Suprapubic skin (tissue), 4 donors: Measurements from ENCODE around the gene DYRK1B.
A peak's percentile ranks its signal among the peaks of the same experiment; 100 is the strongest.

Experiments used
- EP300 ChIP-seq: sonication (generic); formaldehyde crosslinking; IDR thresholded peaks from one replicate; pipeline ENCODE4 v1.6.1; 2017; ENCODE audit warnings: antibody characterized with exemption
- POLR2A ChIP-seq, 2 donors: fragments of 450-650 bp; IDR thresholded peaks; one replicate each; pipeline ENCODE4 v1.6.1; 2017; ENCODE audit warnings: antibody characterized with exemption in 2 of 2, mild to moderate bottlenecking in 2 of 2, moderate library complexity in 2 of 2
- POLR2AphosphoS5 ChIP-seq, 3 donors: sonication (generic); formaldehyde crosslinking; IDR thresholded peaks; one replicate each; pipeline ENCODE4 v1.6.1; 2017; ENCODE audit warnings: antibody characterized with exemption in 3 of 3
- TF ChIP-seq, protein P1 (sequence below), 2 donors: fragments of 200-600 bp in 1 of 2; fragments of 450-650 bp in 1 of 2; sonication (generic) in 1 of 2; IDR thresholded peaks; one replicate each; pipeline ENCODE4 v1.5.1; 2016 to 2019; ENCODE audit warnings: antibody characterized with exemption in 2 of 2, mild to moderate bottlenecking in 1 of 2, moderate library complexity in 1 of 2

DNA sequence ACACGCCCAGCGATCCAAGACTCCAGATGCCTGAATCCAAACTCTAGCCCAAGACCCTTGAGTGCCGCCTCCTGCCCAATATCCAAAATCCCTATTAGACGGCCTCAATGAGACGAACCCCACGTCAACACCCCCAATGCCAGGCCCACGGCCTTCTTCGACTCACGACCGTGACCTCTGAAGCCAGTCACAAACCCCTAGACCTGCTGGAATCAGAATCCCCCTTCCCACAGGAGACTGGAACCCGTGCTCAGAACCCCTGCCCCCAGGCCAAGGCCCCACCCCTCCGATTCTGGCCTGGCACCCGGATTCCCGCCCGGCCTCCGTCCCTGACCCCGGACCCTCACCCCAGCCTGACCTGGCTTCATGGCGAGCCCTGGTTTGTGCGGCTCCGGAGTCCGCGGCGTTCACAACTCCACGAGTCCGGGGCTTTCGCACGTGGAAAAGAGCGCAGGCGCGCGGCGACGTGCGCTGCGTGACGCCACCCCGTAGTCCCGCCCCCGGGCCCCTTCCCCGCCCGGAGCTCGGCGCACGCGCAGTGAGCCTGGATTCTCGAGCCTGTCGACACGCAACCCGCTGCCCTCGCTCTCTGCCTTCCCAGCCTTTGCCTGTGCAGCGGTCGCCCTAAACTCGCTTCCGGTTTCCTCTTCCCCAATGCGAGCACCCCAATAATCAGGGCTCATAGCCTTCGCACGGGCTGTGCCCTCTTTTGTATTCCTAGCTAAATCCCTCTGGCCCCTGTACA is 12.1 kb upstream of the DYRK1B start, which contains the start of gene FBL:
- TF ChIP-seq, protein P1, sequence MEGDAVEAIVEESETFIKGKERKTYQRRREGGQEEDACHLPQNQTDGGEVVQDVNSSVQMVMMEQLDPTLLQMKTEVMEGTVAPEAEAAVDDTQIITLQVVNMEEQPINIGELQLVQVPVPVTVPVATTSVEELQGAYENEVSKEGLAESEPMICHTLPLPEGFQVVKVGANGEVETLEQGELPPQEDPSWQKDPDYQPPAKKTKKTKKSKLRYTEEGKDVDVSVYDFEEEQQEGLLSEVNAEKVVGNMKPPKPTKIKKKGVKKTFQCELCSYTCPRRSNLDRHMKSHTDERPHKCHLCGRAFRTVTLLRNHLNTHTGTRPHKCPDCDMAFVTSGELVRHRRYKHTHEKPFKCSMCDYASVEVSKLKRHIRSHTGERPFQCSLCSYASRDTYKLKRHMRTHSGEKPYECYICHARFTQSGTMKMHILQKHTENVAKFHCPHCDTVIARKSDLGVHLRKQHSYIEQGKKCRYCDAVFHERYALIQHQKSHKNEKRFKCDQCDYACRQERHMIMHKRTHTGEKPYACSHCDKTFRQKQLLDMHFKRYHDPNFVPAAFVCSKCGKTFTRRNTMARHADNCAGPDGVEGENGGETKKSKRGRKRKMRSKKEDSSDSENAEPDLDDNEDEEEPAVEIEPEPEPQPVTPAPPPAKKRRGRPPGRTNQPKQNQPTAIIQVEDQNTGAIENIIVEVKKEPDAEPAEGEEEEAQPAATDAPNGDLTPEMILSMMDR (IDR thresholded peaks at IDR 0.05) = no peak
- TF ChIP-seq POLR2A (IDR thresholded peaks at IDR 0.05) = peak in 1 of 2 donors; percentile 27
- TF ChIP-seq EP300 = no peak
- peak in 1 of 3 donors; percentile 55 for TF ChIP-seq POLR2AphosphoS5 (IDR thresholded peaks at IDR 0.05)
